Stomach smooth muscle (tissue), 2 donors: ENCODE measurements around the gene CRYBG1.
"Not testable (repeated sequence)": the region's sequence is repeated elsewhere in the genome, so short reads cannot be mapped to it uniquely, and the experiment has no call there.

Source experiments
- H3K27ac ChIP-seq: one replicate; pipeline ENCODE4 v1.7.0; 2013; ENCODE audit warnings: mild to moderate bottlenecking, low read length, inconsistent platforms
- H3K27me3 ChIP-seq, 2 donors: one replicate each; pipeline ENCODE4 v1.7.0; 2013; ENCODE audit warnings: low read length in 2 of 2; ENCODE audit not compliant: insufficient read depth in 2 of 2, control insufficient read depth in 1 of 2
- H3K36me3 ChIP-seq, 2 donors: one replicate each; pipeline ENCODE4 v1.7.0; 2013; ENCODE audit warnings: low read length in 2 of 2; ENCODE audit not compliant: control insufficient read depth in 2 of 2, insufficient read depth in 2 of 2
- H3K4me1 ChIP-seq: one replicate; pipeline ENCODE4 v1.7.0; 2013; ENCODE audit warnings: low read length; ENCODE audit not compliant: control insufficient read depth, insufficient read depth
- H3K4me3 ChIP-seq, 2 donors: one replicate each; pipeline ENCODE4 v1.7.0; 2013; ENCODE audit warnings: low read length in 2 of 2
- H3K9ac ChIP-seq, 2 donors: one replicate each; pipeline ENCODE4 v1.7.0; 2013; ENCODE audit warnings: low read length in 2 of 2, mild to moderate bottlenecking in 1 of 2
- H3K9me3 ChIP-seq, 2 donors: one replicate each; pipeline ENCODE4 v1.7.0; 2013; ENCODE audit warnings: low read length in 2 of 2; ENCODE audit not compliant: control insufficient read depth in 2 of 2
- donor health status: healthy.
- donor health status: Pancreatic carcinoma.

CRYBG1 gene

GRCh38 chr6:106397431-106397830 lies 36.9 kb downstream of the CRYBG1 start:
- H3K4me1 ChIP-seq = no peaks in the 10 kb centered on the region

GRCh38 chr6:106398621-106399020 lies 38.1 kb downstream of the CRYBG1 start:
- Histone ChIP-seq H3K9ac (no peak overlapping the region), H3K9me3 (peaks cover 3 to 4% of the 10 kb centered on the region in 2 donors), H3K4me1 (no peaks in the 10 kb centered on the region), H3K4me3 (no peak overlapping the region), H3K36me3 (no peaks in the 10 kb centered on the region), H3K27me3 (no peaks in the 10 kb centered on the region), H3K27ac (no peak overlapping the region)

More at GRCh38 chr6:106397431-106397830, 36.9 kb downstream of the CRYBG1 start:
- Histone ChIP-seq H3K27ac (no peak overlapping the region), H3K4me3 (no peak overlapping the region), H3K36me3 (no peaks in the 10 kb centered on the region), H3K9me3 (peaks cover 0 to 3% of the 10 kb centered on the region in 2 donors), H3K9ac (no peak overlapping the region), H3K27me3 (no peaks in the 10 kb centered on the region)

GRCh38 chr6:106405044-106405443 lies 44.5 kb downstream of the CRYBG1 start:
- H3K9me3 ChIP-seq, H3K4me1 ChIP-seq, H3K4me3 ChIP-seq, H3K27ac ChIP-seq, H3K27me3 ChIP-seq, H3K9ac ChIP-seq, H3K36me3 ChIP-seq: not testable (repeated sequence)

GRCh38 chr6:106411056-106411455 lies 50.5 kb downstream of the CRYBG1 start:
- no peaks in the 10 kb centered on the region for H3K27me3 ChIP-seq
- no peaks in the 10 kb centered on the region for H3K36me3 ChIP-seq
- H3K27ac ChIP-seq = no peak overlapping the region
- no peaks in the 10 kb centered on the region for H3K4me1 ChIP-seq
- H3K4me3 ChIP-seq = no peak overlapping the region
- H3K9ac ChIP-seq = no peak overlapping the region
- no peaks in the 10 kb centered on the region for H3K9me3 ChIP-seq

- no peak overlapping the region for H3K27ac ChIP-seq
- H3K9ac ChIP-seq = no peak overlapping the region
- no peaks in the 10 kb centered on the region for H3K4me1 ChIP-seq
- H3K9me3 ChIP-seq = no peaks in the 10 kb centered on the region
- no peak overlapping the region for H3K4me3 ChIP-seq
- H3K27me3 ChIP-seq = no peaks in the 10 kb centered on the region
- no peaks in the 10 kb centered on the region for H3K36me3 ChIP-seq
Observed at GRCh38 chr6:106411643-106412200, 51.2 kb downstream of the CRYBG1 start.

GRCh38 chr6:106413016-106413415 lies 52.5 kb downstream of the CRYBG1 start:
- Histone ChIP-seq H3K4me1 (no peaks in the 10 kb centered on the region), H3K9me3 (no peaks in the 10 kb centered on the region), H3K27me3 (no peaks in the 10 kb centered on the region), H3K27ac (no peak overlapping the region), H3K4me3 (no peak overlapping the region), H3K9ac (no peak overlapping the region), H3K36me3 (no peaks in the 10 kb centered on the region)

- Histone ChIP-seq H3K4me3 (no peak overlapping the region), H3K27me3 (no peaks in the 10 kb centered on the region), H3K4me1 (no peaks in the 10 kb centered on the region), H3K27ac (no peak overlapping the region), H3K9ac (no peak overlapping the region), H3K36me3 (no peaks in the 10 kb centered on the region), H3K9me3 (no peaks in the 10 kb centered on the region)
Observed at GRCh38 chr6:106413722-106414121, 53.2 kb downstream of the CRYBG1 start.

GRCh38 chr6:106415921-106416320 lies 55.4 kb downstream of the CRYBG1 start:
- no peak overlapping the region for H3K4me3 ChIP-seq
- H3K27ac ChIP-seq = no peak overlapping the region
- H3K9me3 ChIP-seq = no peaks in the 10 kb centered on the region
- no peak overlapping the region for H3K9ac ChIP-seq
- no peaks in the 10 kb centered on the region for H3K4me1 ChIP-seq
- no peaks in the 10 kb centered on the region for H3K36me3 ChIP-seq
- H3K27me3 ChIP-seq = no peaks in the 10 kb centered on the region

- H3K27me3 ChIP-seq = no peaks in the 10 kb centered on the region
- no peak overlapping the region for H3K9ac ChIP-seq
- H3K4me3 ChIP-seq = no peak overlapping the region
- no peaks in the 10 kb centered on the region for H3K4me1 ChIP-seq
- H3K9me3 ChIP-seq = no peaks in the 10 kb centered on the region
- H3K27ac ChIP-seq = no peak overlapping the region
- H3K36me3 ChIP-seq = no peaks in the 10 kb centered on the region
Observed at GRCh38 chr6:106417572-106418147, 57.1 kb downstream of the CRYBG1 start.

GRCh38 chr6:106419900-106420613 lies 59.5 kb downstream of the CRYBG1 start:
- no peak overlapping the region for H3K4me3 ChIP-seq
- no peak overlapping the region for H3K27ac ChIP-seq
- H3K9me3 ChIP-seq = no peaks in the 10 kb centered on the region
- no peaks in the 10 kb centered on the region for H3K36me3 ChIP-seq
- no peak overlapping the region for H3K9ac ChIP-seq
- no peaks in the 10 kb centered on the region for H3K27me3 ChIP-seq
- no peaks in the 10 kb centered on the region for H3K4me1 ChIP-seq

- Histone ChIP-seq H3K9ac (no peak overlapping the region), H3K36me3 (no peaks in the 10 kb centered on the region), H3K27me3 (no peaks in the 10 kb centered on the region), H3K4me3 (no peak overlapping the region), H3K27ac (no peak overlapping the region), H3K9me3 (no peaks in the 10 kb centered on the region), H3K4me1 (no peaks in the 10 kb centered on the region)
Observed at GRCh38 chr6:106421496-106421895, 61.0 kb downstream of the CRYBG1 start.
